ENCODE results near the gene PRICKLE2. TPM values are rescaled to one million over a fixed set of nuclear protein-coding genes. Genes with fewer than 3 reads are reported as not detected.
A peak's percentile ranks its signal among the peaks of the same experiment; 100 is the strongest.

The PRICKLE2 gene
- total RNA-seq, 1 donor from 2014 or later = 34.0 TPM

DNA sequence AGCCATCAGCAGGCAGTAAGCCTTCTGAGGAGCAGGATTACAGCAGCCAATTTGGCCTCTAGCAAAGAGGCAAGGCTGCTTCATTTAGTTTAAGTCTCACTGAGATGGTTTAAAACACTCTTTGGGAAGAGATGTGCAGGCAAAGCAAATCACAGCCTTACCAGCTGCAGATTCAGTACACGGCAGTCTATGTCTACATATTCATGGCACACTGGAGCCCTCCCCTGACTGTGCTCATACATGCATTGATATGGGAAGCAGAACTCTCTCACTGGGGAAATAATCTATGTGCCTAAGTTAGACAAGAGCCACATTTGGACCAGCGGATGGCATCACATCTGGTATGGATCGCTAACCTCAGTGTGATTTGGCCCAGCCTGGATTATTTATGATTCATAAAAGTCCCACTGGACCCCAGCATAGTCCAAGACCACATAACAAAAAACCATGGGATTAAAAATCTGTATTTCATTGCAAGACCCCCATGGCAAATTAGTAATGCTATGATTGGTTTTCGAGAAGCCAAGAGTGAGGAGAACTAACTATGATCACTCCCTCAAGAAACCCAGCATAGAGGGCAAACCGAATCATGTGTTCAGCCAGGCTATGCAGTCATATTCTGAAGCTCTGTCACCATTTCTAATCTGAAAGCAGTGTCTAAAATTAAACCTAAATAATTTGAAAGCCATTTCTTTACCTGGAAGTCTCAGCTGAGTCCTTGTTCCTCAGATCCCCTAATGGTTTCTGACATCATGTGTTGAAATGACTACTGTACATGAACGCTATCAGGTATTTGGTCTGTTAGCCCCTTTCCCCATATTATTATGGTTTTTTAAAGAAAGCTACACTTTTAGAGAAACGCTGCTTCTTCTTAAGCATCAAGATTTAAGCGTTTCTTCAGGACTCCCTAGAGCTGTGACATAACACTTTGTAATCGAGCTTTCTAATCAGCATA is 1.2 kb downstream of the PRICKLE2 start:
- intact Hi-C loops (cut with DNase I) = no loop called here
- peak; percentile 29 for ATAC-seq
- no peak for DNase-seq (ENCODE audit: low spot score)

DNA sequence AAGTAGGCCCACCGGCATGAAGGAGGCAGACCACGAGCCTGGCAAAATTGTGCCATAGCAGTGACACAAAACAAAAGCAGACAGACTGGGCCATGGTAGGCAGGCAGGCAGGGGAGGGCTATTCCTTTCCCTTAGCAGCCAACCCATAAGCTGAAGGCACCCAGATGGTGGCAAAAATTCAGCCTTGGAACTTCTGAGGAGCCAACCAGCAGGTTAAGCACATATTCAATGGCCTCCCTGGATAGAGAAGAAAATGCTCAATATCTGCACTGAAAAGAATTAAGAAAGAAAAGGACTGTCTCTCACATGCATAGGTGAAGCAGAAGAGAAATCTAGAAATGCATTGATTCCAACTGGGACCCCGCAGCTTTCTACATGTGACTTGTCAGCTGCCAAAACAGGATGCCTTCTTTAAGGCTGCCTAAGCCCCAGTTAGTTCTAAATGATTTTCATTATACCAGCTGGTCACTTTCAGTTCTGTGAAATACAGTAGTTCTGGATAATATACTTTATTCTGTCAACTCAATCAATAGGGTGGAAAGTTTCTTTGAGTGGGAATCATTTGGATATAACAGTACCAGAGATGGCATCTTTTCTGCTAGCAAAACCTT is 2.7 kb downstream of the PRICKLE2 start:
- no peak for DNase-seq (ENCODE audit: low spot score)
- ATAC-seq = no peak
- intact Hi-C loops (cut with DNase I) = no loop called here

DNA sequence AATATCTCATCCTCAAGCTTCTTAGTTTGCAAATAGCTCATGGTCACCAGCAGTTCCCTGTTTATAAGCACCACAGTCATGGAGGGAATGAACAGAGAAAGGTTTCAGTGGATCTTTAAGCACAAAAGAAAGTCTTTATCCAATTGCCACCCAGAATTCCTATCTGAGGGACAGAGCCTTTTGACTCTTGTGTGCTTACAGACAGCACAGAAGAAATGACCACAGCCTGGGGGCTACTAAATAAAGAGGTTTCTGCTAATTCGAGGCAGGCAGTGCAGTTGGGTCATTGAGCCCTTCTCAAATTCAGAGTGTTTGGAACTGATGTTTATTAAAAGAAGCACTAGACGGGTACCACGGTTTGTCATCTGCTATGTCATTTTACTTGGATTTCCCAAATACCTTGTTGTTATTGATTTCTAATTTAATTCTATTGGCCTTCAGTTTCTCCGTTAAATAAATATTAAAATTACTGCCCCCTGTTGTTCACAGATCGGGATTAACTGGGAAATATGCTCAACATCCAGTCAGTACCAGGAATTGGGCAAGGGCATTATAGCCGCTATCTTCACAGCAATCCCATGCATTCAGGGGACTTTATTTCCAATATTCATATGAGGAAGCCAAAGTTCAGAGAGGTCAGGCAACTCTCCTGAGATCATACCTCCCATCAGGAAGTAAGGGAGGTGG is 3.6 kb downstream of the PRICKLE2 start:
- intact Hi-C loops (cut with DNase I) = no loop called here
- ATAC-seq = no peak

DNA sequence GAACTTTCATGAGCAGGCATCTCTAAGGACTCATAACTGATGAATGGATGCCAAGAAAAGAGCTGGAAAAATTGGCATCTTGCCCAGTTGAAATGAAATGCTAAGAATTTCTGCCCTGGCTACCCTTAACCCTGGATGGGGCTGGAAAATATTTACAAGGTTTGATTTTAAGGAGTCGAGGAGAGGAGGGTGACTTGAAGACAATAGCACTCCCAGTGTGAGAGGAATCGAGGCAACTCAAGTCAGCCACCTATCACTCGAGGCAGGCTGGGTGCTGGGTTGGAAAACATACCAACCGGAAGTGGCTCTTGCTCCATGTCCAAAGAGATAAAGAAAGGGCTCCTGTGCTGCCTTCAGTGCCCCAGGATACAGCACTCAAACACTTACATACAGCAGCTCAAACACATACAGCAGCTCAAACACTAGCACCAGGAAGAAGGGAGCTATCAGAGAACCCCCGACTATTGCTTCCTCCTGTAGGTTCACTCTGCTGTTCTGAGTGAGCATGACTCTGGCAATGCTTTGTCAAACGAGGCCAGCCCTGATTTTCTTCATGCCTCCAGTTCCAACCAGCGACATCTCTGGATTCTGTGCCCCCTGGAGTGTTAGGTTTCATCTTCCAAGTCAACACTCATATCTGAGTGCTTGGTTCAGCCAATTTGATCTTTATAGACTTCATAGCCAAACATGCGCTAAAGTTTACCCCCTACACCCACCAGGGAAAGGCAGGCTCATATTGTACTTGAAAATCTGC is 4.9 kb downstream of the PRICKLE2 start:
- intact Hi-C loops (cut with DNase I) = no loop called here
- ATAC-seq = peak; percentile 46
- DNase-seq (ENCODE audit: low spot score) = no peak

More for the DNA sequence above, 3.6 kb downstream of the PRICKLE2 start:
- DNase-seq (ENCODE audit: low spot score) = no peak

DNA sequence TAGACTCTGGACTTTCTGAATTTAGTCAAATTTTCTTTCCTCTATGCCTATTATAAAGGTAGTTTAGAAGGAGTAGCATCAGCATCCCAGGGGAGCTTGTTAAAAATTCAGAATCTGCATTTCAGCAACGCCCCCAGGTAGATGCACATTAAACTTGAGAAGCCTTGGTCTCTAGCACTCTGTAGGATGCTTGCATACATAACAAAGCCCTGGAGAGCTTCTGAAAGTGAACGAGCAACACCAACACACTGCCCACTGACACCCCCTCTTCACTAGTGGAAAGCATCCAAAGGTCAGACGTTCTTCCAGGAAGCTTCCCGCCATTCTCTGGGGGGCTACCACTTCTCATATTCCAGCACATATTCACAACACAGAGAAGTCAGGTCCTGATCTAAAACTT is 6.5 kb downstream of the PRICKLE2 start:
- intact Hi-C loops (cut with DNase I) = no loop called here
- DNase-seq (ENCODE audit: low spot score) (no peak), ATAC-seq (no peak)

DNA sequence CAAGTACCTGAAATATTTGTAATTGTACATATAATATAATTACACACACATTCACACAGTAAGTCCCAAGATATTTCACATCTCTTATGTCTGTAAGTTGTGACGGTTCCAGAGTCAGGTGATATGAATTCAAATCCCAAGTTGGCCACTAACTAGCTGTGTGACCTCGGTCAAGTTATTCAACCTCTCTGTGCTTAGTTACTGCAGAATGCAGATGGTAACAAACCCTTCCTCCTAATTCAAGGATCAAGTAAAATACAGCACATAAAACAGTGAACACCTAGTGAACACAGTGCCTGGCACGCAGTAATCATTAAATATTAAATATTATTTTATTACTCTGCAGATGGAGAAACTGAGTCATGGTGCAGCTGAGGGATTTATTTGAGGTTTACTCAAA is 6.9 kb downstream of the PRICKLE2 start:
- DNase-seq (ENCODE audit: low spot score) (no peak), ATAC-seq (no peak)
- intact Hi-C loops (cut with DNase I) = no loop called here

DNA sequence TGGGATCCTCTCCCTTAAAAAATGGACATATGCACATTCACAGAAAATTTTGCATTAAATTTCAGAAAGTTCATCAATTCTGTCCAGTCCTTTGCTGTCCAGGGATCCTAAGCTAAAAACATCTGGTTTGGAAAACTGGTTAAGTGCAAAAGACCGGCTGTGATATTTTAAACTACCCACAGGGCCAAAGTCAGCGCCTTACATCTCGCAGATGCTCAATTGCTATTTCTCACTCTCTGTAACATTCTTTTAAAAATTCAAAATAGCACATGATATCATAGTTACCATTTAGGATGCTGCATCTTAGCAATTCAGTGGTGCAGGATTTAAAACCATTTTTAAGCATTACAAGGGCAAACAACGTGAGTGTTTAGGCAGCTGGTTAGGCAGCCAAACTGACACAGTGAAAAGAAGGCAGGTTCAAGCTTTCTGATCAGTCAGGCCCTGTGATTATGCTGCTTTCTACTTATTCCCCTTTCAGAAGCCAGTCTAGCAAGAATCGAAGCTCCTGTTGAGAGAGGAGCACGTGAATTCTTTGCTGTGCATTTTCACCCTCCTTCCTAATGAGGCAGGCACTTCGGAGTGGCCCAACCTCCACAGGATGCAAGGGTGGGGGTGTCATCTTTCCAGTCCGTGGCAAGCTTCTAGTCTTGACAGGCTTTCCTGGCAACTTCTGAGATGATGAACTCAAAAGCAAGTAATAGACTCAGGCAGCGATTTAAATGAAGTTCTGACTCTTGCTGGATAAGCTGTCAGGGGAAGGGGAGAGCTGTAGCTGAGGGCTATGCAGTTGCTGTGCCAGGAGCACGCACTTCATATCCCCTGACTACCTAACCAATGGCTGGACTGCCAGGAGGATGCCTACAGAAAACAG is 8.8 kb downstream of the PRICKLE2 start:
- ATAC-seq (no peak), DNase-seq (ENCODE audit: low spot score) (no peak)
- intact Hi-C loops (cut with DNase I) = no loop called here

DNA sequence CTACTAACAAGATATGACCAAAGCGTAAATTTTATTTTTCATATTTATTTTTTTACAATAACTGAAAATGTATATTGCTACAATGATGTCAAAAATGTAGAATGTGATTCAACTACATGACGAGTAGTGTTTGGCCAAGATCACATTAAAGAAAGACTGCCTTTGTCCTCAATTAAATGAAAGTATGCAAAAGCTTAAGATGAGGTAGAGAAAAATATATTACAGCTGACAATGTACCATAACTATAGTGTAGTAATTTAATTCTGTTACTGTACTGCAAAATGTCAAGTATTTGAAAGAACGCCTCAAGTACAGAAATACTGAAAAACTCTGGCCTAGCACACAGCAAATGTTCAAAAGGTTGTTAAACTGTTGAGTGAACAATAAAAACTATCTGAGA is 9.7 kb downstream of the PRICKLE2 start:
- intact Hi-C loops (cut with DNase I) = no loop called here
- no peak for DNase-seq (ENCODE audit: low spot score)
- no peak for ATAC-seq

DNA sequence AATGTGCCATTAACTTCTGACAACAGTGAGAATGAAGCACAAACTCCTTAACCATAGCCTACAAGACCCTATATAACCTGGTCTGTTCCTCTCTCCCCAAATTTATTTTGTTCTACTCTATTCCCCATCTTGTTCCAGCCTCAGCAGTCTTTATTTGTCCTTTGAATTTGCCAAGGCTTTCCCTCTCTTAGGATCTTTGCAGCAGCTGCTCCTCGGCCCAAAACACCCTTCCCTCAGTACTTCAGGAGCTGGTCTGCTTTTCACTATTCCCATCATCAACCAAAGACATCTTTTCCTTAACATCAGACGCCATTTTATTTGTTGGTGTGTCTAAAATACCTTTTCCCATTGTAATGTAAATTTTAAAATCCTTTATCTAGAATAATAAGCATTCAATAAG is 10.2 kb downstream of the PRICKLE2 start:
- ATAC-seq = no peak

DNA sequence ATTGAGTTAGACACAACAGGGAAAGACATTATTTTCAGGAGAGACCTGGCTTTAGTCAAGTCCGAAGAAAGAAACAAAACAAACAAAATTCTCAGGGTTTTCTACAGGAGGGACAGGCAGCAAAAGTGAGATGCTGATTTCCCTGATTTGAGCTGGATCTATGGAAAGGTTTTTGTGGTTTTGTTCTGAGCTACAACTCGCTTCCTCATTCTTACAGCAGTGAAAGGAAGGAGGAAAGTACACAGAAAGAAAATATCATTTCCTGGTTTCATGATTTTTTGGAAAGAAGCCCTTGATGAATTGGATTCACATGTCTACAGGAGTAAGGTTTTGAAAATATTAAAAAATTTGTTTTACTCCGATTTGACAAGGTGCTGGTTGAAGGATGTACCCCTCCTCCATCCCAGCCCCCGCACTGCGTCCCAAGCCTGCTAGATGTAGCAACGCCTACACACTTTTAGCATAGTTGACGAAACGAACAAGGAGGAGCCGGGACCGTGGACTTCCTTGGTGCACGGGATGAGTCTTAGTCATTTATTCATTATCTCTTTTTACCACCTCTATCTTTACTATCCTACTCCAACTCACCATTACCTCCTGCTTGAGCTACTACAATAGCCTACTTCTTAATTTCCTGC is 10.8 kb downstream of the PRICKLE2 start:
- DNase-seq (ENCODE audit: low spot score) (peak; percentile 72), ATAC-seq (peak; percentile 67)
- intact Hi-C loops (cut with DNase I) = no loop called here

More for the DNA sequence above, 10.2 kb downstream of the PRICKLE2 start:
- DNase-seq (ENCODE audit: low spot score) = no peak
- intact Hi-C loops (cut with DNase I) = no loop called here

DNA sequence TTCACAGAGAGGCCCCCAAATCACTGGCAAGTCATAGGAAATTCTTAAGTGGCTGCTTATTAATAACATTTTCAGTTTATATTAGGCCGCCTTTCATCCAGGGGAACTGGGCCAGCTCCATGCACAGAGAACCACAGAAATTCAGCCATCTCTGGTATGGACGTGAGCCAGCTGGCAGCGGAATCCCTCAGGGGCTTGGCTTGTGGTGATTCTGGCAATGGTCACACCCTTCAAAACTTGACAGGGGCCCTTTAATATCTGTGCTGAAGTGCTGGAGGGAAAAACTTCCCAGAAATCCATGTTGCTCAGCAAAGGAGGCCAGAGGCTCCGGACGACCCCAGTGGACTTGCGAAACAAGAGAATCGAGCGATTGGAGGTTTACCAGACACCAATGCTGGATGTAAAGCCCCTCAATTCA is 11.3 kb downstream of the PRICKLE2 start:
- intact Hi-C loops (cut with DNase I) = no loop called here
- ATAC-seq (peak; percentile 84), DNase-seq (ENCODE audit: low spot score) (peak; percentile 88)

DNA sequence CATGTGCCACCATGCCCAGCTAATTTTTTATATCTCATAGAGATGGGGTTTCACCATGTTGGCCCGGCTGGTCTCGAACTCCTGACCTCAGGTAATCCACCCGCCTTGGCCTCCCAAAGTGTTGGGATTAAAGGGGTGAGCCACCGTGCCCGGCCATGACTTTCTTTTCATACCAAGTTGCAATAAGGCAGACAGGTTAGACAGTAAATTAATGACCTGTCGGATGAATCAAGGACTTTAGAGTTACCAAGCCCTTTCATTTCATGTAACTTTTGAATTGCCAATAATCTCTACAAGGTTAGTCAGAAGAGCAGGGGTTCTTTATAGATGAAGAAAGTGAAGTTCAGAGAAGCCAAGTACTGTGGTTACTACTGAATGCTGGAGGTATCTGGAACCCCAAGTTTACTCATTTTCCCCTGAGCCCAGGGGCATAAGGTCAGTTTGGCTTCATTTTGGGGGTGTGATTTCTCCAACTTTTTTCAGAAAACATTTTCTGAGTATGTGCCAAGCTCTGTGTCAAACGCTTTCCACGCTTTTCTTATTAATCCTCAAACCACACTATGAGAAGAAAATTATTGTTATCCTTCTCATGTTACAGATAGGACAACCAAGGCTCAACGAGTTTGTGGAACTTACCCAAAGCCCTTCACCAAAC is 11.9 kb downstream of the PRICKLE2 start:
- DNase-seq (ENCODE audit: low spot score) (no peak), ATAC-seq (no peak)
- intact Hi-C loops (cut with DNase I) = no loop called here

DNA sequence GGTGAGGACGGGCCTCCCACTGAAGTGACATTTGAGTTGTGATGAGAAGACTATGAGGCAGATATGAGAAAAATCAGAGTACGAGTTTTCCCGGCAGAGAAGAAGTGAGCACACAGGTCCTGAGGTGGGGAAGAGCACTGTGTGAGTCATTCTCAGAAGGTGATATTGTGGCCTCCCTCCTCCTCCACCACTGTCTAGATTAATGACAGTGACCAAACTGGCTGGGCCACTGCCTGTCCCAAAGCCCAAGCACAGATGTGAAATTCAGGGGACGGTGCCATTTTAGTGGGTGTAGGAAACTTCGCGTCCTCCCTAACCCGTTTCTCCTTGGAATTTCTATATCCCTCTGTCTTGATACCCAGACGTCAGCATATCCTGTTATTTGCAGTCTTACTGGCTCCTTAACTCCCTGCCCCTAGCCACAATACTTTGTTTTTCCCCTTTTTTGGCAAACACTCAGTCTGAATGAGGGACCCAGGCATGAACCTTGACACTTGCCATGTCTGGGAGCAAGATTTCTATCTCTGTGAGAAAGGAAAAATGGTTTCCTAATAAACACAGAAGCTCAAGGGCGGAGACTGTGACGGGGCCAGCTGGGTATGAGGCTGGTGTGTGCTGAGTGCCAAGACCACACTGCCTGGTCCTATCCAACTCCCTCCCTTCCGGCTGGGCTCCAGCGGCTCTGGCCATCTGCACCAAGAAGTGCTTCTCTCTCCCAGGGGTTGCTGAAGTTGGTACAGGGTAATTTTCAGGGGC is 15.2 kb downstream of the PRICKLE2 start:
- ATAC-seq = peak; percentile 80
- intact Hi-C loops (cut with DNase I) = no loop called here
- peak; percentile 77 for DNase-seq (ENCODE audit: low spot score)

DNA sequence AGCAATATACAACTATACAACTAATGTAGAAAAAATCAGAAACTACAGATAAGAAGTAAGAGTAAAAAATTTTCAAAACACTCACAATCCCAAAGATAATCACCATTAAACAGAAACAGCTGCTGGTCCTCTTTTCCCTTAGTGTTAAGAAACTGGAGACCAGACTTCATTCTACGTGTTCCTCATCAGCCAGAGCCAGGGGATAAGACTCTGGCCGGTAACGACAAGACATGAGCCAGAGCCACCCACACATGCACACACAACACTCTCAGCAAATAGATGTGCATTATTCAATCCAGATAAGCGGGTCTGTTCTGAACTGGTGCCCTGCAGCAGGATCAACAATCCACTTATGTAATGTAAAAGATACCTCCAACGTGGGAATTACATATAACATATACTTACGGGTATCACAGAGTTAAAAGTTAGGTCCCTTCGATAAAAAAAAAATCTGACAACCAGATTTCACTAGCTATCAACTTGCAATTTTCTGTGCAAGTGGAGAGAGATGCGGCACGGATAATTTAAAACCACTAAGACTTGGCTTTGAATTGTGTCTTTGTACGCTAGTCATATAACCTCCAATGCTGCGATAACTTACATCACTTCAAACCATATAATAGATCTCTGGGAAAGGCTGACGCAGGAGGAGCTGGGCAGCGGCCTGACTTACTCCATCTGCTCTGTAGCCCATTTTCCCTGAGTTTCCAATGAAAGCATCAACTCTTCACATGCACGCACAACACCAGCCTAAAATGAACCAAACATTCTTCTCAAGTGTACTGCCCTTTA is 17.8 kb downstream of the PRICKLE2 start:
- ATAC-seq (peak; percentile 63), DNase-seq (ENCODE audit: low spot score) (no peak)
- intact Hi-C loops (cut with DNase I) = no loop called here

DNA sequence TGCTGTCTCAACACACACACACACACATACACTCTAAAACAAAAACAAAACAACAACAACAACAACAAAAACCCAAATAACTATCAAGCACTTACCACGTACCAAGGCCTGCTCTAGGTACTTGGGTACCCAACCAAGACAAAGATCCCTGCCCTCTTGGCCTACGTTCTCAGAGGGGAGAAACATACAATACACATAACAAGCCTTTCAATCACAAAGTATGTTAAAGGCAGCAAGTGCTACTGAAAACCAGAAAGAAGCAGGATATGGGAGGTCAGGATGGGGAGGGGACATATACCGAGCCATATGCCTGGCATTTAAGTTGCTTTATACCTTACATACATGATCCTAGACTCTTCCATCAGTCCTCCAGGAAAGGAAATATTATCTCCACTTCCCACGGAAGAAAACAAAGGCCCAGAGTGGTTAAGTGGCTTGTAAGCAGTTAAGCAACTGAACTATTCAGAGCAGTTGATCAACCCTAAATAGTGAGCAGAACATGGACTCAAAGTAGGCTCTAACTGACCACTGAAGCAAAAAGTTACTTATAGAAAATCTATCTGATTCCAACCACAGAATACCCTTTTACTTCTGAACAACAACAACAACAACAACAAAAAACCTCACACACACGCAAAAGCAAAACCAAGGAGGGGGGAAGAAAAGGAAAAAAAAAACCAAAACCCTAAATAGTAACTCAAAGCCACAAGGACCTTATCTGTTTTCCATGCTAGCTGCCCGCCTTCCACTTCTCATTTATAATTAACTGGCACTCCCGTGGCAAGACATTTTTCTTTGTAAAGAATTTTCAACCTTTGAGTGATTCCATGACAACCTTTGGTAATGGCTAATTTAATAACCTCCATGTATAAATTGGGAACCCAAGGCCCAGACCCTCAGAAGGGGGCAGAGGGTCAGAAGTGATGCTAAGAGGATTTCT is 21.0 kb downstream of the PRICKLE2 start:
- DNase-seq (ENCODE audit: low spot score) = no peak
- intact Hi-C loops (cut with DNase I) = no loop called here
- ATAC-seq = no peak
